OCI-LY3 (cell line): Measurements from ENCODE around the gene TALDO1.

ENCODE experiments used
- EZH2phosphoT487 ChIP-seq: fragments of 200-600 bp; shearing (Covaris generic); IDR thresholded peaks from 2 replicates; pipeline ENCODE4 v1.6.1; 2018; ENCODE audit warnings: antibody characterized with exemption, mixed run types, low read depth
- TF ChIP-seq, protein P1 (sequence below): fragments of 200-600, 300-600 bp; sonication (generic); IDR thresholded peaks from 2 replicates; pipeline ENCODE4 v1.5.1; 2014; ENCODE audit warnings: antibody characterized with exemption, low read length, low read depth

DNA sequence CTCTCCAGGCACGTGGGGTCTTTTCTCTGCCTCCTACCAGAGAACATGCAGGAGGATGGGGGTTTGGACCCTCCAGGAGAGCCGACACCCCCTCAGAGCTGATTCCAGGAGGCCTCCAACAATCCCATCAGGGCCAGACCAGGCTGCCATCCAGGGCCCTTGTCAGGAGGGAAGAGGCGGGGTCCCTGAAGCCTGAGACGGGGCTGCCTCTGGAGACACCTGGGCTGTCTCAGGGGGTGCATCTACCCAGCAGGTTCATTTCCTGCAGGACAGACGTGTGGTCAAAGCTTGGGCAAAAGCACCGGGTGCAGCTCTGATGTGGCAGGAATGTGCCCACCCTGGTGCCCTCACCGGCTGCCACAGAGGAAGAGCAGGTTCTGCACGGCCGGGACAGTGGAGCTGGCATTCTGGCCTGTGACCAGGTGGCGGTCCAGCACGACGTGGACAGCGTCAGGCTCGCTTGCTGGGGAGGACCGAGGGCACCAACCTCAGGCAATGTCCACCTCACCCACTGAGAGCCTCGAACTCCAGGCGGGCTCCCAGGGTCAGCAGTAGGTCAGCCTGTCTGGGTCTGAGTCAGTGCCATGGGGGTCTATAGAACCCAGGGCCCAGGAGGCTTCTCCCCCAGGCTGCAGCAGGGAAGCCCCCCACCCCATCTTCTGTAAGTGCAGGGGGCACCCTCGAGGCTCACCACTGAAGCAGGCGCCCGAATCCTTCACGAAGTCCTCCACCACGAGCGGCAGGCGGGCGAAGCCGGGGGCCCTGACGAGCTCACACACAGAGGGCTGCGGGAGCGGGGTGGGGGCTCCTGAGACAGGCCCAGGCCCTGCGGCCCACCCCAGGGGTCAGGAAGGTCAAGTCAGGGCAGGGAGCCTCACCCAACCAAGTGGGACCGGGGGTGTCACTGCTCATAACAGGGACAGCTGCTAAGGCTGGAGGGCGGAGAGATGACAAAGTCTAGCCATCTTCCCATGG lies 23.7 kb downstream of the TALDO1 start:
- TF ChIP-seq EZH2phosphoT487, result no peak
- TF ChIP-seq, protein P1, sequence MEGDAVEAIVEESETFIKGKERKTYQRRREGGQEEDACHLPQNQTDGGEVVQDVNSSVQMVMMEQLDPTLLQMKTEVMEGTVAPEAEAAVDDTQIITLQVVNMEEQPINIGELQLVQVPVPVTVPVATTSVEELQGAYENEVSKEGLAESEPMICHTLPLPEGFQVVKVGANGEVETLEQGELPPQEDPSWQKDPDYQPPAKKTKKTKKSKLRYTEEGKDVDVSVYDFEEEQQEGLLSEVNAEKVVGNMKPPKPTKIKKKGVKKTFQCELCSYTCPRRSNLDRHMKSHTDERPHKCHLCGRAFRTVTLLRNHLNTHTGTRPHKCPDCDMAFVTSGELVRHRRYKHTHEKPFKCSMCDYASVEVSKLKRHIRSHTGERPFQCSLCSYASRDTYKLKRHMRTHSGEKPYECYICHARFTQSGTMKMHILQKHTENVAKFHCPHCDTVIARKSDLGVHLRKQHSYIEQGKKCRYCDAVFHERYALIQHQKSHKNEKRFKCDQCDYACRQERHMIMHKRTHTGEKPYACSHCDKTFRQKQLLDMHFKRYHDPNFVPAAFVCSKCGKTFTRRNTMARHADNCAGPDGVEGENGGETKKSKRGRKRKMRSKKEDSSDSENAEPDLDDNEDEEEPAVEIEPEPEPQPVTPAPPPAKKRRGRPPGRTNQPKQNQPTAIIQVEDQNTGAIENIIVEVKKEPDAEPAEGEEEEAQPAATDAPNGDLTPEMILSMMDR, result no peak
